Stimulated activated CD4-positive, alpha-beta T cell treated with anti-CD3 and anti-CD28 coated beads, Interleukin-1b, Interleukin-23, amount 100 ng/mL, for 1 hour (primary cell): ENCODE data around the gene MORN3.
A peak's percentile ranks its signal among the peaks of the same experiment; 100 is the strongest.
"Not testable (repeated sequence)": the region's sequence is repeated elsewhere in the genome, so short reads cannot be mapped to it uniquely, and the experiment has no call there.

Source experiments
- DNase-seq, 2 donors: peaks; one replicate each; pipeline ENCODE4 v3.0.0-alpha.2; 2020; ENCODE audit warnings: low read depth in 2 of 2

The MORN3 gene, protein sequence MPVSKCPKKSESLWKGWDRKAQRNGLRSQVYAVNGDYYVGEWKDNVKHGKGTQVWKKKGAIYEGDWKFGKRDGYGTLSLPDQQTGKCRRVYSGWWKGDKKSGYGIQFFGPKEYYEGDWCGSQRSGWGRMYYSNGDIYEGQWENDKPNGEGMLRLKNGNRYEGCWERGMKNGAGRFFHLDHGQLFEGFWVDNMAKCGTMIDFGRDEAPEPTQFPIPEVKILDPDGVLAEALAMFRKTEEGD

DNA sequence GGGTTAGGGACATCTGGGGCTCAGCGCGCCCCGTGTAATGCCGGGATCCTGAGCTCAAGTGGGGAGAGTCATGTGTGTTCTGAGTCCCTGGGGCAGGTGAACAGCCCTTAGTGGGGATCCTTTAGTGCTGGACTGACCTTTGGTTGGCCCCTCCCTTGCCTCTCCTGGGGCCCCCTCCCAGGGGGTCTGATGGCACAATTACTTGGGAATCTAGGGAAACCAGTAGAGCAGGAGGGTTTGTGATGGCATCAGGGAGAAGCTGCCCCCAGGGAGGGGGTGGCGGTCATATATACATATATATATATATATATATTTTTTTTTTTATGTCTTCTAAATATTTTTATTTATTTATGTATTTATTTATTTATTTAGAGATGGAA, at the start of gene MORN3:
Gene MORN3 (minus strand): TSS at position 134 of the 380 bp plus-strand sequence. CDS start 171 bp downstream, outside the sequence.
- DNase-seq, result no peak

DNA sequence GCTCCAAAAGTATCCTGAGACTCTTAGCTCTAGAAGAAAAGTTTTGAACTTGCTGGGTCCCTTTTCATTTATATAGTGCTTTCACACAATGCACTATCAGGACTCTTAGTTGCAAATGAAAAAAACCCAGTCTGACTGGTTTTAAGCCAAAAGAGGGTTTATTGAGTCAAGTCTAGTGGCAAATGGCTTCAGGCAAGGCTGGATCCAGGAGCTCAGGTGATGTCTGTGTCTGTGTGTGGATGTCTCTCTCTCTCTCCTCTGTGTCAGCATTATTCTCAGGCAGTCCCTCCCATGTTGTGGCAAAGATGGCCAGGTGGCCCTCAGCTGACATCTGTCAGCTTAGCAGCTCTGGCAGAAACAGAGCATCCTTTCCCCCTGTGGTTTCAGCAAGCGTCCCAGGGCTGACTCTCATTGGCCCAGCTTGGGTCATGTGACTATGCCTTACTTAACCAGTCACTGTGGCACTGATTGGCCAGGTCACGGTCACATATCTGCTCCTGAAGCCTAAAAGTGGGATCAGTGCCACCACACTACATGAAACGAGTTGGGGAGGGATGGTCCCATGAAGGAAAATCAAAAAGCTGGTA, 49.3 kb upstream of the MORN3 start:
- no peak for DNase-seq

DNA sequence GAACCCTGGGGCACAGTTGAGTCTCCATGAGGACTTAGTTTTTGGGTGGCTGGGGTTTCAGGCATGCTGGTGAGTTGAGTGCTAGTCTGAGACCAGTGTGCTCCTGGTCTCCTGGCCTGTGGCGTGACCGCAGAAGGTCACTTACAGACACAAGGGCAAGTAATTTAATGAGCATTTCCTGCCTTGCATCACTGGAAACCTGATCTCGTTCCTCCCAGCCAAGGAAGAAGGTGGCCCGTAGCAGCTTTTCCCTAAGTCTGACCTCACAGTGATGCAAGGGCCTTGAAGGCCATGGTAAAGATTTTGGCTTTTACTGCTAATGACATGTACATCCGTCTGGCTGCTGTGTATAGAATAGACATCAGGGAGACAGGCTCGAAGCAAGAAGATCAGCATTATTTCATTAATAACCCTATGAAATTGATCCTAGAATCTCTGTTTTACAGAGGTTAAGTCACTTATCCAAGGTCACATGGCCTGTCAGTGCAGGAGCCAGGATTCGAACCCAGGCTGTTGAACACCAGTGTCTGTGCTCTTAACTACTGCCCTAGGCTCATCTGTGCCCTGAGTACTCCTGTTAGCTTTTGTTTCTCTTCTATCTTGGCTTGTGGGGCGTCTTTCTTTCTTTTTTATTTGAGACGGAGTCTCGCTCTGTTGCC, 47.7 kb upstream of the MORN3 start:
- DNase-seq, result no peak

DNA sequence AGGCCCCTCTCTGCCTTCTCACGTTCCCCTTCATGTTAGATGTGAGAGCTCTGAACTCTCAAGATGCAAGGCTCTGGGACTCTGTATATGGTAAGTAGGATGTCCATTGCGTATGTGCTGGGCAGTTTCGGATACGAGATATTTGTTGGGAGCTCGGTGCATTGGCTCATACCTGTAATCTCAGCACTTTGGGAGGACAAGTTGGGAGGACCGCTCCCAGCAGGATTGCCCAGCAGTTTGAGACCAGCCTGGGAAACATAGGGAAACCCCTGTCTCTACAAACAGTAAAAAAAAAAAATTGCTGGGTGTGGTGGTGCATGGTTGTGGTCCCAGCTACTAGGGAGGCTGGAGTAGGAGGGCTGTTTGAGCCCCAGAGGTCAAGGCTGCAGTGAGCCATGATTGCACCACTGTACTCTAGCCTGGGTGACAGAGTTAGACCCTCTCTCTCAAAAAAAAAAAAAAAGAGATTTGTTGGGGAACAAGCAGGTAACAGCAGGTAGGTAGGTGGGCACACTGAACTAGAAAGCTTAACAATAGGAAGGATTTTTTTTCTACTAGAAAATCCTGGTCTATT, 46.5 kb upstream of the MORN3 start:
- no peak for DNase-seq

DNA sequence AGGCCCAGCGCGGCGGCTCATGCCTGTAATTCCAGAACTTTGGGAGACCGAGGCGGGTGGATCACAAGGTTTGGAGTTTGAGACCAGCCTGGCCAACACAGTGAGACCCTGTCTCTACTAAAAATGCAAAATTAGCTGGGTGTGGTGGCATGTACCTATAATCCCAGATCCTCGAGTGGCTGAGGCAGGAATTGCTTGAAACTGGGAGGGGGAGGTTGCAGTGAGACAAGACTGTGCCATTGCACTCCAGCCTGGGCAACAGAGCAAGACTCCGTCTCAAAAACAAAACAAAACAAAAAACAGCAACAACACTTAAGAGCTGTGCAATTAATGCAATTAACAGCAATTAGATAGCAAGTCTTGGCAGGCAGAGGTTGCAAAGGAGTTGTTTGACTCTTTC, 45.6 kb upstream of the MORN3 start:
- not testable (repeated sequence) for DNase-seq

DNA sequence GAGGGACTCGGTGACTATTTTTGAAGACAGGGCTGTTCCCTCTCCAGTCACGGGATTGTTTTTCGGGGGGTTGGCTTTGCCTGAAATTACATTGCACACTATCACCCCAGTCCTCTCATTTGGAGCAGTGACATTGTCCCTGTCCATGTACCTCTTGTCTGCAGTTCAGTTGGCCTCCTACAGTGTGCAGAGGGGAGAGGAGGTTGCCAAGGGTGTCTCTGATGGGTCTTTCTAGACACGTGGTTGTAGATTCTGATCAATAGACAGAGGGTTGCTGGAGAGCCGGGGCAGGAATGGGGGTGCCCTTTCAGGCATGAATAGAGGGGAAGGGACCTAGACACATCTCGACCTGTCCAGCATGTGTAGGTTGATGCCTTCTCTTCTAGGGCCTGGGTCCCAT, 44.3 kb upstream of the MORN3 start:
- DNase-seq, result no peak

DNA sequence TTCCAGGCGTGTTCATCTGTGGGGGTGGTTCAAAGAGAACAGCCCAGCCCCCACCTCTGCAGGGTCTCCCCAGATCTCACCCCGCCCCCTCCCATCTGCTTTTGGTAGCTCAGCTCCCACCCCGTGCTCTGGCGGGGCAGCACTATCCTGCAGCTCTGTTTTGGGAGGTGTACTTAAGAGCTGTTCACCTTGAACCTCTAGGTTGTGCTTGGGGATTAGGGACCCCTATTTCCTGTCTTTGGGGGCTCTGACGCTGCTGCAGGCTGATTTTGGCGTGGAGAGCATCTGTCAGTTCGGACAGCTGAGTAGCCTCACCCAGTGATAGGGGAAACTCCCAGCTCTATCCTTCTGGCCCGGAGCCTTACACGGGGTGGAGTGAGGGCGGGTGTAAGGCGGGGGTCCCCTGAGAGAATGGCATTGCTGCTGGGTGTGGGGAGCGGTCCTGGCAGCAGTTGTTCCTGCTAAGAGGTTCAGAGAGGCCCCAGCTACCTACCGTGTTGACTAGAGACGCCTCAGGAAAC, 43.9 kb upstream of the MORN3 start:
- no peak for DNase-seq

DNA sequence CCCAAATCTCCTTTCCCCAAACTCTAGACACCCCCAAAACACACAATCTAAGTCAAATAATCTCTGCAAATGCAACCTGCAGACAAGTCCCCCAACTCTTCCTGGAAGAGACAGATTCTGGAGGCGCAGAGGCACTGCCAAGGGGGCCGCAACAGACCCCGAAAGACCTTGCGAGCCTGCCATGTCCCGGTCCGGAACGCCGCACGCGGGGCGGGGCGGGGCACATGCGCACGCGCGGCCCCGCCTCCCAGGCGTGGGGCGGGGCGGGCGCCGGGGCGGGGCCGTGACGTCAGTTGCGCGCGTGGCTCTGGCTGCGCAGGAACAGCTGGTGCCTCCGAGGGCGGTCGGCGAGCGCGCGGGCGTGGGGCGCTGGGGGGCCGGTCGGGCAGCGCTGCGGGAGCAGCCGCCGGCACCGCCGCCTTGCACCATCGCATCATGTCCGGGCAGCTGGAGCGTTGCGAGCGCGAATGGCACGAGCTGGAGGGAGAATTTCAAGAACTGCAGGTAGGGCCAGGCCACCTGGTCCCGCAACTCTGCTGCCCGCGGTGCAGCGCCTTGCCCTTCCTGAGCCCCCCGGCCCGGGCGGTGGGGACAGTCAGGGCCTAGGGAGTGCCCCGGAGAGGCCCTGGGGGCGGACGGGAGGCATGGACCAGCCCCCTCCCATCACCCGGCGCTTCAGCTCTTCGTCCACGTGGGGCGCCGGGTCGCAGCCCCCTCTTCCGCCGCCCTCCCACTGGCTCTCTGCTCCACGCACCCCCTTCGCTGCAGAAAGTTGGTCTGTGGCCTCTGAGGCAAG, 43.2 kb upstream of the MORN3 start, which contains the start of gene TMEM120B:
Gene TMEM120B (plus strand): TSS at position 292 of the 796 bp plus-strand sequence. CDS start 144 bp downstream, at position 436.
- peak; percentile 64 to 76 for DNase-seq

DNA sequence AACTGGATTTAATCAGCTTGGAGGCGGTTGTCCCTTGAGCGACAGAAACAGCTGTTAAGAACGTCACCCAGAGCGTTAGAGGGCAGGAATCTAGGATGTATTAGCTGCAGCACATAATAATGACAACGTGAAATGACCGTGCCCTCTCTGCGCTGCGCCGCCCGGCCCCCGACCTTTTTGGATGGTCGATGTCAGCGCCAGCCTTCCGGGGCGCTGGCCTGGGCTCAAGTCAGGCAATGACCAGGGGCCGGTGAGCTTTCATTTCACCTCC, 42.7 kb upstream of the MORN3 start:
- DNase-seq, result no peak

DNA sequence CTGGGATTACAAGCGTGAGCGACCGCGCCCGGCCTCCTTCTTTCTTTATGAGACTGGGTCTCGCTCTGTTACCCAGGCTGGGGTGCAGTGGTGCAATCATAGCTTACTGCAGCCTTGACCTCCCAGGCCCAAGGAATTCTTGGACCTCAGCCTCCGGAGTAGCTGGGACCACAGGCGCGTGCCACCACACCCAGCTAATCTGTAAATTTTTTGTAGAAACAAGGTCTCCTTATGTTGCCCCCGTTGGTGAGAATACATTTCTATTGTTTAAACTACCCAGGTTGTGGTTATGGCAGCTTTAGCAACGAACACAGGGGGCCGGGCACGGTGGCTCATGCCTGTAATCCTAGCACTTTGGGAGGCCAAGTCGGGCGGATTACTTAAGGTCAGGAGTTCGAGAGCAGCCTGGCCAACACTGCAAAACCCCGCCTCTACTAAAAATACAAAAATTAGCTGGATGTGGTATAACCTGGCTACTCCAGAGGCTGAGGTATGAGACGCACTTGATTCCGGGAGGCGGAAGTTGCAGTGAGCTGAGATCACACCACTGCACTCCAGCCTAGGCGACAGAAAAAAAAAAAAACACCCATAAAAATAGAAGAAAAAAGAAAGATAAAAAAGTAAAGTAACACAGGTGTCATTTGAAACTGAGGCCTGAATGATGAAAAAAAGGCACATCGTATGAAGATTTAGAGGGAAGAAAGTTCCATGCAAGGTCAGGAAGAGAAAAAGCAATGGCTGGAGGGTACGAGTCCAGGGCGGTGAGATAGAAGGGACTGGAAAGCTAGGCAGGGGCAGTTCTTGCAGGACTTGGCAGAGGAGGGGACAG, 42.1 kb upstream of the MORN3 start:
- DNase-seq, result no peak

DNA sequence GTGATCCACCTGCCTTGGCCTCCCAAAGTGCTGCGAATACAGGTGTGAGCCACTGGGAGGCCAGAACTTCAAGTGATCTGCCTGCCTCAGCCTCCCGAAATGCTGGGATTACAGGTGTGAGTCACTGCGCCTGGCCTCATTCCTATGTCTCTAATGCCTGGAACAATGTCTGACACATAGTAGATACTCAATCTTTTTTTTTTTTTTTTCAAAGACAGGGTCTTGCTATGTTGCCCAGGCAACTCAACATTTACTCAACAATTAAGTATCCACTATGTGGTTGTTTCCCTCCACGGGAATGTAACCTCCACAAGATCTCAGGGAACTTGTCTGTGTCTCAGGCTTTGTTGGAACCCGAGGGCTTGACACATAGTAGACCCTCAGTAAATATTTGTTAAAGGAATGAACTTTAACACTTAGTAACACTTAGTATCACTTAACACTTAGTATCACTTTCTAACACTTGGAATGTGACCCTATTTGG, 40.1 kb upstream of the MORN3 start:
- DNase-seq, result no peak

DNA sequence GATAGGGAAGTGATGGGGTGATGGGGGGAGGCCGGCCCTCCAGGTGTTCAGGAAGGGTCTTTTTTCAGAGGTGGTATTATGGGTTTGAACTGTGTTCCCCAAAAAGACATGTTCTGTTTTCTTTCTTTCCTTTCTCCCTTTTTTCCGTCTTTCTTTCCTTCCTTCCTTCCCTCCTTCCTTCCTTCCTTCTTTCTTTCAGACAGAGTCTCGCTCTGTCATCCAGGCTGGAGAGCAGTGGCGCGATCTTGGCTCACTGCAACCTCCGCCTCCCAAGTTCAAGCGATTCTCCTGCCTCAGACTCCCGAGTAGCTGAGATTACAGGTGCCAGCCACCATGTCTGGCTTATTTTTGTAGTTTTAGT, 39.6 kb upstream of the MORN3 start:
- DNase-seq, result not testable (repeated sequence)

DNA sequence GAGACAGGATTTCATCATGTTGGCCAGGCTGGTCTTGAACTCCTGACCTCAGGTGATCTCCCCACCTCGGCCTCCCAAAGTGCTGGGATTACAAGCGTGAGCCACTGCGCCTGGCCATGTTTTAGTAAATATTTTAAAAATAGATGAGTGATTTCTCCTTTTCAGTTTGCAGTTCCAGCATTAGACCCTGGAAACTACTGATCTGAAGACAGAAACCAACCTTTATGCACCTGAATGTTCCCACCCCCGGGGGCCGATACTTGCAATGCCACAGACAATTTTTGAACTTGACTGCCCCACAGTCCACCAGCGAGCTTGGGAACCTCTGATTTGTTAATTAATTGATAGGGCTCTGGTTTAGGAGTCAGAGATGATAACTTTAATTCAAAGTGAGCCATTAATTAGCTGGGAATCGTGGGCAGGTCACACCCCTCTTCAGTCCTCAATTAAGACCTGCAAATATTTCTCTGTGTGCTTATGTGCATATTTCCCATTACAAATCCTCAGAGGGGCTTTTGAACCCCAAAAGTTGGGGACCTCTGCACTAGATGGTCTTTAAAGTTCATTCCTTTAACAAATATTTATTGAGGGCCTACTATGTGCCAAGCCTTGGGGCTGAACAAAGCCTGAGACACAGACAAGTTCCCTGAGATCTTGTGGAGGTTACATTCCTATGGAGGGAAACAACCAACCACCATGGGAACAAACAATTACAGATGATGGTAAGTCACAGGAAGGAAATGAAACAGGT, 39.0 kb upstream of the MORN3 start:
- DNase-seq, result no peak

DNA sequence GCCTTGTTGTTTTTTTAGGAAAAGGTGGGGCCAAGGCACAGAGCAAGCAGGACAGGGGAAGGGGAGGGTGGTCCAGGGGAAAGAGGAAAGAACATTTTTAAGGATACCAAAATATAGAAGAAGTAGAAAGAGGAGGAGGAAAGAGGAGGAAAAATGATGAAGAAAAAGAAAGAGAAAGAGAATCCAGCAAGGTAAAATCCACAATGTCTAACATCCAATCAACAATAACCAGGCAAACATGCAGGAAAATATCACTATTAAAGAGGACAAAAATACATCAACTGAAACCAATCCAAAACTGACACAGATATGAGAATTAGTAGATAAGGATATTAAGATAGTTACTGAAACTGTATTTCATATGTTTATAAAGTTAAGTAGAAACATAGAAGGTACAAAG, 36.1 kb upstream of the MORN3 start:
- no peak for DNase-seq

DNA sequence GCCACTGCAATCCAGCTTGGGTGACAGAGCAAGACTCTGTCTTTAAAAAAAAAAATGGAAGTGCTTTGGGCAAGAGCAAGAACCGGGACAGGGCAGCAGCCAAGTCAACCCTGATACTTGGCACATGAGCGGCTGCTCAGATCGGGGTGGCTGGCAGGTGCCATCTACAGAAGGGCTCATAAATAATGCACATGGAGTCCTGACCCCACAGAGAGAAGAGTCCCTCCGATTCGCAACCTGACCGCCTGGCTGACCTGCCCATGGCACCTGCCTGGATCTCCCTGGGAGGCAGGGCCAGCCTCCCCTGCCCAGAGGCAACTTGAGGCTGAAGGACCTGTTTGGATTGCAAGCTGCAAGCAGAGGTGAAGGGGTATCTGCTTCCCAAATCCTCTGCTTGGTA, 33.5 kb upstream of the MORN3 start:
- no peak for DNase-seq

DNA sequence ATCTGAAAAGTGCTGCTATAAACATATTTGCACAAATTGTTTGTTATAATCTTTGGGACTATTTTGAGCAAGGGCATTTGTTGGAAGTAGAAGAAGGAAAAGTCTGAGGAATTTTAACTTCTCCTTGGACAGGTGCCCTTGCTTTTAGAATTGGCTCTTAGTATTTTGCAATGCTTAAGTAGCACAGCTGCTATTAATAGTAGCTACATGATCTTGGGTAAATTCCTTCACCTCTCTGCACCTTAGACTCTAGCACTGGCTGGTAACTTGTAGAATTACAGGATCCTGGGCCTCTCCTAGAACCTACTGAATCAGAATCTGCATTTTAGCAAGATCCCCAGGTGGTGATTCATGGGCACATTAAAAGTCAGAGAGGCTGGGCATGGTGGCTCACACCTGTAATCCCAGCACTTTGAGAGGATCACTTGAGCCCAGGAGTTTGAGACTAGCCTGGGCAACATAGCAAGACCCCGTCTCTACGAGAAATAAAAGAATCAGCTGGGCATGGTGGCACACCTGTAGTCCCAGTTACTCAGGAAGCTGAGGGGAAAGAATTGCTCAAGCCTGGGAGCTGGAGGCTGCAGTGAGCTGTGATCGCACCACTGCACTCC, 32.3 kb upstream of the MORN3 start:
- no peak for DNase-seq

DNA sequence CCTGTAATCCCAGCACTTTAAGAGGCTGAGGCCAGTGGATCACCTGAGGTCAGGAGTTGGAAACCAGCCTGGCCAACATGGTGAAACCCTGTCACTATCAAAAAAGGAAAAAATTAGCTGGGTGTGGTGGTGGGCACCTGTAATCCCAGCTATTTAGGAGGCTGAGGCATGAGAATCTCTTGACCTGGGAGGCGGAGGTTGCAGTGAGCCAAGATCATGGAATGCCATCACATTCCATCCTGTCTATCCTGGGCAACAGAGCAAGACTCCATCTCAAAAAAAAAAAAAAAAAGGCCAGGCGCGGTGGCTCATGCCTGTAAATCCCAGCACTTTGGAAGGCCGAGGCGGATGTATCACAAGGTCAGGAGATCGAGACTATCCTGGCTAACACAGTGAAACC, 28.4 kb upstream of the MORN3 start:
- not testable (repeated sequence) for DNase-seq

DNA sequence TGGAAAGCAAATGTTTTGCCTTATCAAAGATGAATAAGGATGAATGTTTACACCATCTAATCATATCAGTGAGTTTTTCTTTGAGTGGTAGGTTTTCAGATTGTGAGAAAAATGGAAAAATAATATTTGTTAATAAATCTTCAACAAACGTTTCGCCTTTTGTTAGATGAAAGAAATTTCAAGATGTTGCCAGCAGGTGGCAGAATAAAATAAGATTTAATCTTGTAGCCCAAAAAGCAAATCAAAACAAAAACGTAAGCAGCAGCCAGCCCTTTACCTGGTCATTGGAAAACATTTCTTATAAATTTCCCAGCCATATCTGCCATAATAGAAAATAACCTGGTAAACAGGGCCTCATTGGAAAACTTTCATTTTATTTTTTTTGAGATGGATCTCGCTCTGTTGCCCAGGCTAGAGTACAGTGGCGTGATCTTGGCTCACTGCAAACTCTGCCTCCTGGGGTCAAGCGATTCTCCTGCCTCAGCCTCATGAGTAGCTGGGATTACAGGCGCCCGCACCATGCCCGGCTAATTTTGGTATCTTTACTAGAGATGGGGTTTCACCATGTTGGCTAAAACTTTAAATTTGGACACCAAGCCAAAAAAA, 27.7 kb upstream of the MORN3 start:
- no peak for DNase-seq

DNA sequence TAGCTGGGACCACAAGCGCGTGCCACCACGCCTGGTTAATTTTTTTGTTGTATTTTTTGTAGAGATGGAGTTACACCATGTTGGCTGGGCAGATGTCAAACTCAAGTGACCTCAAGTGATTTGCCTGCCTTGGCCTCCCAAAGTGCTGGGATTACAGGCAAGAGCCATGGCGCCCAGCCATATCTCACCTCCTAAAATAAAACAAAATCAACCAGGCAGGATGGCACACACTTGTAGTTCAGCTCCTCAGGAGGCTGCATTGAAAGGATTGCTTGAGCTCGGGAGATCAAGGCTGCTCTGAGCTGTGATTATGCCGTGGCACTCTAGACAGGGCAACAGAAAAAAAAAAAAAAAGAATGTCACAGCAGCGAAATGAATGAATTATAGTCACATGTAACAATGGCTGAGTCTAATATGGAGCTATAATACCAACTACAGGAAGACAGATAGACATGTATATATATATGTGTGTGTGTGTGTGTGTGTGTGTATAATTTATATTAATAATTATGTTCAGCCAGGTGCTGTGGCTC, 23.8 kb upstream of the MORN3 start:
- DNase-seq, result no peak
